Sigmoid colon (tissue), 4 donors: ENCODE data around the gene PFKFB1.

Experiments used
- CTCF ChIP-seq, 4 experiments: fragments of 450-650 bp in 3 of 4; fragments of 200-600 bp in 1 of 4; IDR thresholded peaks; one replicate each; pipeline ENCODE4 v1.5.1; 2016 to 2019; ENCODE audit warnings: antibody characterized with exemption in 4 of 4, mild to moderate bottlenecking in 3 of 4, moderate library complexity in 2 of 4
- EP300 ChIP-seq, 4 donors: sonication (generic); formaldehyde crosslinking; IDR thresholded peaks; one replicate each; pipeline ENCODE4 v1.6.1; 2017; ENCODE audit warnings: antibody characterized with exemption in 4 of 4
- POLR2A ChIP-seq, 2 donors: fragments of 450-650 bp; IDR thresholded peaks; one replicate each; pipeline ENCODE4 v1.6.1; 2016; ENCODE audit warnings: antibody characterized with exemption in 2 of 2, mild to moderate bottlenecking in 2 of 2, moderate library complexity in 2 of 2
- POLR2AphosphoS5 ChIP-seq, 4 donors: sonication (generic); formaldehyde crosslinking; IDR thresholded peaks; one replicate each; pipeline ENCODE4 v1.6.1; 2017; ENCODE audit warnings: antibody characterized with exemption in 4 of 4

- no peak for TF ChIP-seq CTCF (IDR thresholded peaks at IDR 0.05)
- no peak for TF ChIP-seq POLR2AphosphoS5 (IDR thresholded peaks at IDR 0.05)
- TF ChIP-seq POLR2A (IDR thresholded peaks at IDR 0.05), result no peak
- no peak for TF ChIP-seq EP300 (IDR thresholded peaks at IDR 0.05)
These were observed 36.5 kb upstream of the PFKFB1 start, which contains the start of gene ALAS2 for GRCh38 chrX:55030271-55031205.
